ENCODE results near the gene SEC62. TPM values are rescaled to one million over a fixed set of nuclear protein-coding genes. Genes with fewer than 3 reads are reported as not detected.
A peak's percentile ranks its signal among the peaks of the same experiment; 100 is the strongest.

The SEC62 gene
- polyA plus RNA-seq, 5 donors: 110 to 165 (median 156) TPM

DNA sequence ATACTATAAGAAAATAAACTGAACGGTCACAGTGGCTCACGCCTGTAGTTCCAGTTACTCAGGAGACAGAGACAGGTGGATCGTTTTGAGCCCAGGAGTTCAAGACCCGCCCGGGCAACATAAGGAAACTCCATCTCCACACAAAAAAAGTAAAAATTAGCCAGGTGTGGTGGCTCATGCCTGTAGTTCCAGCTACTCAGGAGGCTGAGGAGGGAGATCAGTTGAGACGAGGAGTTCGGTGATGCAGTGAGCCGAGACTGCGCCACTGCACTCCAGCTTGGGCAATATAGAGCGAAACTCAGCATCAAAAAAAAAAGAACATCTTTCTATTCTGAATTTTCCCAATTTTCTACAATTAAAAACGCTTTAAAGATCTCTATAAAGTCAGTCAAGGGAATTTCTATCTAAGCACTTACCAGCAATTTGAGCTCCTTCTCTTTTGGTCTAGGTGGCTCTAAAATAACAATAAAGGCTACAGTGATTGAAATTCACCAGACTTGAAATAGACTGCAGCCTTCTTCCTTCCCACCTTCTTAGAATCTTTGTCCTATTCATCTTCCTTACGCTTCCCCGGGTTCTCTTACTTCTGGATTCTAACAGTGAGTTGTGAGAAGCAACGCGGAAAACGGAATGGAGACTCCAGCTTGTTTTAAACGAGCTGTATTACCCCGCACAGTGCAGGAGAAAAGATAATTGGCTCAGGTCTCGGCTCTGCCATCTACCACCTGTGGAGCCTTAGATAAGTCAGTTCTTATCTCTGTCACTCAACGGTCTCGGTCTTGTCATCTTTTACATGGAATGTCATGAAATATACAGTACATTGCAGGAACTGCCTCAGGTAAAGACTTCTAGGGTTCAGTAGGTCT lies 812 bp upstream of the SEC62 start:
- no peak for DNase-seq

DNA sequence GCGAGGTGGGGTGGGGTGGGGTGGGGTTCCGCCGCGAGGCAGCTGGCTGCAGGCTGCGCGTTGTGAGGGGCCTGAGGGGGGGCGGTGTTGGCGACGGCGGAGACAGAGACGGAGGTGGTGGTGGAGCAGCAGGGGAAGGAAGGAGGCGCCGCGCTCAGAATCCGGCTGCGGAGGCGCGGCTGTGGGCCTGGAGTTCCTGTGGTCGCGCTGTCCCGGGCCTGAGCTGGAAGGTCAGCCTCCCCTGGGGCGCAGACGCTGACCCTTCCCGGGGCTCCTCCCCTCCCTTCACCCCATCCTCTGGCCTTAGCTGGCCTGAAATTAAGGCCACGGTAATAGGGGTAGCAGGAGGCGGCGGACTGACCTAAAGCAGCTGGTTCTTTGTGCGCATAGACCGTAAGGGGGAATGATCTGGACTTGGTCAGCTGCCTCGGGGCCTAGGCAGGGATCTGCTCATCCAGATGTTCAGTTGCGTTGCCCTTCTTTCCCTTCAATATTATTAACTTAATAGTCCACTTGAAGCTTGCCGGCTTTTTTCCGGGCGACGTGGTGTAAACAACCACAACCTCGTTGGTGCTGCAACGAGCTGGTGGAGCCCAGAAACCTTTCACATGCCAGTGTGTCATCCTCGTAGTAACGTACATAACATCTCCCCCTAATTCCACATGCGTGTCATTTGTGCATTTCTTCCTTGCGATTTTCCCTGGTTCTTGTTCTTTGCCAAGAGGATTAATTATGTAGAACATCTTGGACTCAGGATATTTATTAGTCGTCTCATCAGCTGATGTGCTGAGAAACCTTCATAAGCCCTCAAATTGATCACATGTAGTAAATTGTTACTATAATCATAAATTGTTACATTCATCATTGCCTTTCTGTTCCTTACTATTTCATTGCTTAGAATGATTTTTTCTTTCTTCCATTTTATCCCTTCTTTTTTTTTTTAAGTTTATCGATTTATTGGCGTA lies 626 bp downstream of the SEC62 start:
- DNase-seq: peak in 1 of 2 donors; percentile 67

DNA sequence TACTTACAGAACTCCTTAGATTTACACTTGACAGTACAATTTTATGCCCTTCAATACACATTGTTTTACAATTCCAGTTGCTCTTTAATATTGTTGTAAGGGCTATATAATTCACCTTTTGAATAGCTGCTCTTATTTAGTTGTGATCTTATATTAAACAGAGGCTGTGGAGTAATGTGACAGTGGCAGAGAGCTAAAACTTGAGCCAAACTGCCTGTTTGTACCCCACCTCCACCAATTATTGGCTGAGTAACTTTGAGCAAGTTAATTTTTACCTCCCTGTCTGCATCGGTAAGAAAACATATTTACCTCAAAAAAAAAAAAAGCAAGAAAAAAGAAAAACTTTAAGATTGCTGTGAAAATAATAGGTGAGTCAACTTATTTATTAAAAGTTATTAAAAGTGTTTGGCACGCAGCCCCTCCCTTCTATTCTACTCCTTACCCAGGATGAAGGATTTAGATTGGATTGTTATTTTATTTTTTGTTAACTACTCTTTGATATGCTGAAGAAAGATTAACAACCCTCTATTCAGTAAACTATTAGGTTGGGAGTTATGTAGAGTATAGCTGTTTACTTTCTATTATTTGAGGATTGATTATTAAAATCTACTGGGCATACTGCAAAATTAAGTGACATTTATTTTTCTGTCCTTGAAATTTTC lies 1.7 kb downstream of the SEC62 start:
- no peak for DNase-seq

DNA sequence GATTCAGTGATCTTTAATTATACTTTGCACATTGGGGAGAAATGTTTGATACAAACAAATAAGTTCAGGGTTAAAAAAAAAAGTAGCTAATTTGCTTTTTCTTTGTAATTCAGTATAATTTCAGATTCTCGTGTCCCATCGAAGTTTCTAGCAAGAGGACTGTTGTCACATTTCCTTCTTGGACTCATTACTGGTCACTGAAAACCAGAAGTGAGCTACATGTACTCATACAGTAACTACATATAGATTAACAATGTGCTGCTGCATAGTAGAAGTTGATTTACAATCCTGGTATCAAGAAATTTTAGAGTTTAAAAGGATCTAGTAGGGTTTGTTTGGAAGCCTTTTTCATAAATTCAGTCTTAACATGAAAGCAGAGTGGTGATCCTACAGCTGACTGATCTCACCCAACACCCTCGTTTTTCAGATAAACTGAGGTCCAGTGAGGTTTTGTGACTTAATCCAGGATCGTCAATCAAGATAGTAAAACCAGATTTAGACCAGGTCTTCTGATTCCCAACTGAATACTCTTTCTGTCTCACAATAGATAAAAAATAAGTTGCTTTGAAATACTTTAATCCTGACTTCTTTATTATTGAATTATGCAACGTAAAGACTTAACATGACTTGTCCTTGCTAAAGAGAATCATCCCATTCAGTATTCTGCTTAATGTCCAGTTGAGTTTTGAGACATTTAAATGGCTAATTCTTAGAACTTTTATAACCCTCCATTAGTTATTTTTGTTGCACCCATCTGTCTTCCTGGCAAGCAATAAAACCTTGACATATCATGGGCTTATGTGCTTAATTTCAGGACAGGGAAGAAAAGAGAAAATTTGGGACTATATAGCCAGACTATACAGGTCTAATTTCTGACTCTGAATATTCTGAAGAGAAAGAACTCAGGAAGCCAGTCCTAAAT lies 2.8 kb downstream of the SEC62 start:
- no peak for DNase-seq

DNA sequence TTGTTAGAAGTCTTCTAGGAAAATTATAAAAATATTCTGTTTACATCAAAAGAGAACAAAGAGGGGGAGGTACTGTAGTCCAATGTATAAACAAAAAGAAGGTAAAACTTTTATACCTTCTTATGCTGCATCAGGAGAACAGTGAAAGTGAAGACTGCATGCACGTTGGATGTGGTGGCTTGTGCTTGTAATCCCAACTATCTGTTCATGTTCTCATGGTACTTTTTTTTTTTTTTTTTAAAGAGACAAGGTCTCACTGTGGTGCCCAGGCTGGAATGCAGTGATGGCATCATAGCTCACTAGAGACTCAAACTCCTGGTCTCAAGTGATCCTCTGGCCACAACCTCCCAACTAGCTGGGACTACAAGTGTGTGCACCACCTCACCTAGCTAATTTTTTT lies 4.2 kb downstream of the SEC62 start:
- DNase-seq: no peak

DNA sequence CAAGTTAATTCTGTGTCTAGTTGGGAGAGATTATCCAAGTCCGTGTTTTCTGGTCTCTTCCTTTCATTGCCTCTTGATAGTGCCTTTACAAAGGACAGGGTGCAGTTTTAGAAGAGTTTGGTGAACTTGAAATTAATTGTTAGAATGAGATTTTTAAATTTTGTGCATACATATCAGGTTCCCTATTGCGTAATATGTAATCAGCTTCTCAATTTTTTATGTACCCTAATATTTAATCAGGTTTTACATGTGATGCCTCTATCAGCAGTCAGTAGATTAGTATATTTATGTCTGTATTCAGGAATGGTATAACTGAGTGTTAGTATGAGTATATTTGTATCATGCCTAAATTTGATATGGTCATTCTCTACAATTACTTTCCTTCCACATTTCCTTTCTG lies 4.9 kb downstream of the SEC62 start:
- no peak for DNase-seq

DNA sequence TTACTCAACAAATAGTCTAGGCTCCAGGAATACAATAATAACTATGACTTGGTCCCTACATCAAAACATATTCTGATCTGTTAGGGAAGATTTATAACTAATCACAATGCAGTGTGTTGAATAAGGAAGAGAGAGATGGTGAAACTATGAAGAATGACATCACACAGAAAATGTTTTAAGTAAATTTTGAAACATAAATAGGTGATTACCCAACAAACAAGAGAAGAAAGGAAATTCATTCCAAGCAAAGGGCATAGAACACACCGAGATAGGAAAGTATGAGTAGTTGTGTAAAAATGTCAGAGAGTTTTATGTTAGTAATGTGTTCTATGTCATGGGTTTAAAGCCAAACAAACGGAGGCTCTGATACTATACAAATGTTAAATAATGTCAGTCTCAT lies 13.4 kb downstream of the SEC62 start:
- DNase-seq: no peak

DNA sequence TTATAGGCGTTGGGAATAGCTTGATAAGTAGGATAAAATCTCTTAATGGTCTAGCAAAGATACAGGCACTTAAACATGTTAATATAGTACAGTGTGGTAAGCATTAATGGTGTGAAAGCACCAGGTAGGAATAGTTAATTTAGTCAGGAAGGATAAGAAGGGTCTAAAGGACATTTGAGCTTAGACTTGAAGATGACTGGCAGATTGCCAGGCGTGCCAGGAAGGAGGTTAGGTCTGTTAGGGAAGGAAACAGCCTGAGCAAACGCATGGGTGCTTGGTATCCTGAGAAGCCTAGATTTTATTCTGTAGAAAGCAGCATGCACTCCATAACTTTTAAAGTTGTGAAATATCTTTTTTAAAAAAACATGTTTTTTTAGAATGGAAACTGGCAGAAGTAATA lies 17.7 kb downstream of the SEC62 start:
- DNase-seq: no peak

DNA sequence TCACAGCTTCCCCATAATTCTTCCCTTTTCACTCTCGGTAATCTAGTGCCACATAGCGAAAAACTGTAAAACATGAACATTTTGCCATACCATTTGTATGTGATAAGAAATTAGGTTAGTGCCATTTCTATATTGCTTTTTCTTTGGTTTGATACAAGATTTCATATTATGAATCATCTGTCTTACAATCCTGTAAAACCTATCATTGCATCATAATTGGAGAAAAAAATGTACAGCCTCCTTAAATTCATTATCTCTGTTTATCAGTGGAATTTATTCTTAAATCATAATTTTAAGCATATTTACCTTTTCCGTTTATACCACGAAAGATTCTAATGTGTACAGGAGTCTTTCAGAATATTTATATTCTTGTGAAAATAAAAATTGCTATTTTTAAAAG lies 23.8 kb downstream of the SEC62 start:
- DNase-seq: no peak

DNA sequence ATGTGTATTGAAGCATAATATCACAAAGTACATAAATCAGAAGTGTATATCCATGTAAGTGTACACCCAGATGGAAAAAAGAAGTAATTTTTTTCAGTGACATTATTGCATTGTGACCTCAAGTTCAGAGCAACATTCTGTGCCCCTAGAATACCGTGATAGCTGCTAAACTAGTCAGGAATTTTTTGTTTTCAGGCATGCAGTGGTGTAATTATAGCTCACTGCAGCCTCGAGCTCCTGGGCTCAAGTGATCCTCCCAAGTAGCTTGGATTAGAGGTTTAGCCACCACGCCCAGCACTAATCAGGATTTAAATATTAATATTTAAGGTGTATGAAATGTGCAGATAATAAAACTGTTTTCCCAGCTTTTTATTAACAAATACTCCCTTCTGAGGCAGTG lies 25.5 kb downstream of the SEC62 start:
- no peak for DNase-seq

DNA sequence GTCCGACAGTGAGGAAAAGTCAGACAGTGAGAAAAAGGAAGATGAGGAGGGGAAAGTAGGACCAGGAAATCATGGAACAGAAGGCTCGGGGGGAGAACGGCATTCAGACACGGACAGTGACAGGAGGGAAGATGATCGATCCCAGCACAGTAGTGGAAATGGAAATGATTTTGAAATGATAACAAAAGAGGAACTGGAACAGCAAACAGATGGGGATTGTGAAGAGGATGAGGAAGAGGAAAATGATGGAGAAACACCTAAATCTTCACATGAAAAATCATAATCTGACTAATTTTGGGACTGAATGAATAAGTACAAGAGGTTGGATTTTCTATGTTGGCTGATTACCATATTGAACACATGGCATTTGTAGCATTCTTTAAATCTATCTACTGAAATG lies 26.2 kb downstream of the SEC62 start:
- DNase-seq: no peak

DNA sequence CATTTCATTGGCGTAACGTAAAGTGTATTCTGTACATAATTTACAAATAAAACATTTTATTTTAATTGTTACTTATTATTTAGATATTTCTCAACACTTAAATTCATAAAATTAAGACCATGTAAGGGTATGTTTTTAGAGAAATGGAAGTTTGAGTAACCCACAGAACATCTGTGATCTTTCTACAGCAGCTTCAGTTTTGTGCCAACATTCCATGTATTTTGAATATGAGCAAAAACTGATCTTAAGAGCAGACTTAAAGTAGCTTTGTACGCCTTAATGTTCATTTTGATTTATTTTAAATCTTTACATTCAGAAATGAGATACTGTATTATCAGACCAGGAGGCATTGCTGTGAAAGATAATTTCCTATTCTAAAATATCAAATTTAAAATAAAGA lies 27.2 kb downstream of the SEC62 start:
- DNase-seq: peak; percentile 41 to 52

DNA sequence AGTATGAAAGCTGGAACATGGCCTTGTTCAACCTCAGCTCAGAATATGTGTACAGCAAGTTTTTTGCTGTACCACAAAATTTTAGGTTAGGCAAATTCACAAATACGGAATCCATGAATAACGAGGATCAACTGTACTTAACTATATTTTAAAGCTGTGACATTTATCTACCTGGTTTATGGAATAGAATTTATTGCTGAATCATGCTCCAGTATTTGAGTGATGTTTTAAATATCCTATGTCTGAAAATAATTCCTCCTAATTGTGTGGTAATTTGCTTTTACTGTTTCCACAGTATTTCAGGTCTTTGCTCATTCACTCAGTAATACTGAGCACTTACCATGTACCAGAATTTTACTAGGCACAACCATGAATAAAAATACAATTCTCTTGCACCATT lies 29.5 kb downstream of the SEC62 start:
- DNase-seq: no peak

DNA sequence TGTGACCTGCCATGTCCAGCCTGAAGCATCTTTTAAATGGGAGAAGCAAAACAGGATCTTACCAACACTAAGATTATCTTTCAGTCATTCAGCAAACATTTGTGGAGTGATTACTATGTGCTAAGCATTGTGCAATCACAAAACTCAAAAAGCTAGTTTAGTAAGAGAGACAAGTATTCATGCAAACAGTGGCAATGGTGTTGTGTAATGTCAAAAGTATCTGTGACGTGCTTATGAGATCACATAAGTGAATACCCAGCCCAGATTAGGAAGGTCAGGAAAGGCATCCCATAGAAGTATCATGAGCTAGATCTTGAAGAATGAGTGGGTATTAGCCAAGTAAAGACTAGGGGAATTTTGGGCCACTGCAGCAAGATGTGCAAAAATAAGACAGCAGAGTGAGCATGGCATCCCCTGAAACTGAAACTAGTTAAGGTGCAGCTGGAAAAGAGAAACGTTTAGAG lies 32.1 kb downstream of the SEC62 start:
- no peak for DNase-seq

DNA sequence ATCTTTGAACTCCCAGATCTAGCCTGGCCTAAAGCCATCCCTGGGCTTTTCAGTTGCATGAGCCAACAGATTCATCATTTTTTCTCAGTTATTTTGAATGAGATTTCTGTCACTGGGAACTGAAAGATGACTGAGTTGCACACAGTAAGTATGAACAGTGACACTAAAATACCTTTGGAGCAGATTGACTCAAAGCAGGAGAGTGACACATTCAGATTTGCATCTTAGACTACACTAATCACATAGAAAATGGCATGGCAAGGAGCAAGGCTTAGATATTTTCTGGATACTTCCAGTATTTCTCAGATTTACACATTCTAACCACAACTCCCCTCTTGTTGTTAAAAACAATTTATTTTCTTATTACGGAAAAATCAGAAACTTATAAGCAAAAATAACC lies 32.8 kb downstream of the SEC62 start:
- DNase-seq: no peak

DNA sequence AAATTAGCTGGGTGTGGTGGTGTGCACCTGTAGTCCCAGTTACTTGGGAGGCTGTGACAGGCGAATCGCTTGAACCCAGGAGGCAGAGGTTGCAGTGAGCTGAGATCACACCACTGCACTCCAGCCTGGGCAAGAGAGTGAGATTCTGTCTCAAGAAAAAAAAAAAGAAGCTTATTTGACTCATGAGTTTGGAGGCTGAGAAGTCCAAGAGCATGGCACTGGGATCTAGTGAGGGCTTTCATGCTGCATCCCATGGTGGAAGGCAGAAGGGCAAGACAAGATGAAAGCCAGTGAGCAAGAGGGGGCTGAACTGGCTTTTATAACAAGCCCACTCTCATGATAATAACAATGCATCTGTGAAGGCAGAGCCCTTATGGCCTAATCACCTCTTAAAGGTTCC lies 33.4 kb downstream of the SEC62 start:
- DNase-seq: no peak

DNA sequence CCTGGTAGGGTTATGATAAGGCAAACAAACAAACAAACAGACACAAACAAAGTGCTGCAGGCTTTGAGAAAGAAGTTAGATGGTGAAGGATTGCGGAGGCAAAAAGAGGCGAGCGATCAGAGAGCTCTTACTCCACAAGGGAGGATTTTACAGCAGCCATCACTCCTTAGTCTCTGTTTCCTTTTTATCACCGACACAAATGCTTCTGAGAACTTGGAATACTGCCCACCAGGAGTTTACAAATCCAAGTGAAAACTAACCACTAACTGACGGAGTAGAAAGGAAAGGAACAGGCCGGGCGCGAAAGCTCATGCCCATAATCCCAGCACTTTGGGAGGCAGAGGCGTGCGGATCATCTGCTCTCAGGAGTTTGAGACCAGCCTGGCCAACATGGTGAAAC lies 35.6 kb downstream of the SEC62 start:
- no peak for DNase-seq

DNA sequence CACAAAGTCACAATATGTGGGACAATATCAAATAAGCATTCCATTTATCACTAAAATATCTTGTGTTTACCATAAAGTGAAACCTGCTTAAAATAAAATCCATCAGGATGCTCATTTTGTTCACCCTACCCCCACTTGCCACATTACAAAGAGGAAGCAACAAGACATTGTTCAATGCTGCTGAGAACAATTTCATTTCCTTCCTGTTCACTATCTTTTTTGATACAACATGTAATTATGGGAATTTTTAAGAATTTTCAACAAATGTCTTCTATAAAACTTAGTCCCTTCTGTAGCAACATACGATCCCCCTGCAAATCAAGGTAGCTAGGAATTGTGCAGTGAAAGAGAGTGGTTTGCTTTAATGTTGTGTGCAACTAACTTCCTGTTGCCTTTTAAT lies 36.3 kb downstream of the SEC62 start:
- DNase-seq: no peak

DNA sequence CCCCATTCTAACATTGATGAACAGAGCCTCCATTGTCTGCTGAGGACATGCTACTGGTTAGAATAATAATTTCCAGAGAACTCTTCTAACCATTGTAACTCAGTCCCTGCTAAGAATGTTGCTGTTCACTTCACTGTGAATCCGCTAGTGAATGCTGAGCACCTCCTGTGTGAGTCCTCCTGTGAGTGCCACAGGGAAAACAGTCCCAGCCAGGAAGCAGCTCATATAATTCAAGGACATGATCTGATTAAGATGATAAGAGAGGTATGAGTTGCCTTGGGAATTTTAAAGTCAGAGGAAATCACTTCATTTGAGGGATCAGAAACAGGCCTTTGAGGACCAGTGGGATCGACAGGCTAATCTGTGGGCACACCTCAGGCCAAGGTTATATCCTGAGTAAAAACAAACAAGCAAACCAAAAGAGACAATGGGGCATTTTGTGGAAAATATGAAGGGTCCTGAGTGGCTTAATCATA lies 37.3 kb downstream of the SEC62 start:
- no peak for DNase-seq

DNA sequence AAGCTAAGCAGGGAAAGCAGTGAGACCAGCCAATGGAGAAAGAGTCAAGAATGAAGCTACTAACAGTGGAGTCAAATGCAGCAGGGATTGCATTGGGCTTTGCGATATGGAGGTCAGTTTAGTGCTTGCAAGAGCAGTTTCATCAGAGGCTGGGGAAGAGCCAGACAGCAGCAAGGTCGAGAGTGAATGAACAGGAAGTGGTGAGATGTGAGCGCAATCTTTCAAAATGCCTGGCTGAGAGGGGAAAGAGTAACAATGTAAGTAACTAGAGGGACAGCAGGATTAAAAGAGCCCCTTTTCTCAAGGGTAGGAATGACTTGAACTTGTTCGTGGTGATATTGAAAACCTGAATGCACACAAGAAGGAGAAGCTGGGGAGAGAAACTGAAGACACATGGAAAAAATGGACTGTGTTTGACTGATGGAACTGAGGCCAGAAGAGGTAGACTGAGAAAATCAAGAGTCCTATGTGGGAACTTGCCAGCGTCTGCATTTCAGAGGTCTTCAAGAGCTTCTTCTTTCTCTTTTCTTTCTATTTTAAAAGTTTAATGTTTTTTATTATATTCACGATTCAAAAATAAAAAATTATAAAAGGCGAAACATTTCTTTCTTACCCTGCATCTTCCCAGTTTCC lies 40.5 kb downstream of the SEC62 start:
- no peak for DNase-seq

Measured in right lung (tissue), 5 donors.